ENCODE measurements around the gene APBB3.

DNA sequence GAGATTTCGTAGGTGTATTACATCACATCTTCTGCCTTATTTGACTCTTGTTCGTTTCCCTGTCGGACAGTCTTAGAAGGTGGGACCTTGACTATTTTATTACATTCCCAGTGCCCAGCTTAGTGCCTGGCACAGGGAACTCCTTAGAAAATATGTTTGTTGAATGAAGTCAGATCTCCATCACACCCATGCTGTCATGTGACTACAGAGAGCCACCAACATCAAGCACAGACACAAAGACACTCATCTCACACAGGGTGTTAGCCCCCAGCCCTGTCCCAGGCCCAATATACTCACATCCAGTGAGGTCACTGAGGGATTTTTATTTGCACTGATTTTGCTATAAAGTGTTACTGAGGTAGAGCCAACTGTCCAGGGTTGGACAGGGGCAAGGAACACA is 6.4 kb downstream of the APBB3 start:
- TF ChIP-seq, protein P1, sequence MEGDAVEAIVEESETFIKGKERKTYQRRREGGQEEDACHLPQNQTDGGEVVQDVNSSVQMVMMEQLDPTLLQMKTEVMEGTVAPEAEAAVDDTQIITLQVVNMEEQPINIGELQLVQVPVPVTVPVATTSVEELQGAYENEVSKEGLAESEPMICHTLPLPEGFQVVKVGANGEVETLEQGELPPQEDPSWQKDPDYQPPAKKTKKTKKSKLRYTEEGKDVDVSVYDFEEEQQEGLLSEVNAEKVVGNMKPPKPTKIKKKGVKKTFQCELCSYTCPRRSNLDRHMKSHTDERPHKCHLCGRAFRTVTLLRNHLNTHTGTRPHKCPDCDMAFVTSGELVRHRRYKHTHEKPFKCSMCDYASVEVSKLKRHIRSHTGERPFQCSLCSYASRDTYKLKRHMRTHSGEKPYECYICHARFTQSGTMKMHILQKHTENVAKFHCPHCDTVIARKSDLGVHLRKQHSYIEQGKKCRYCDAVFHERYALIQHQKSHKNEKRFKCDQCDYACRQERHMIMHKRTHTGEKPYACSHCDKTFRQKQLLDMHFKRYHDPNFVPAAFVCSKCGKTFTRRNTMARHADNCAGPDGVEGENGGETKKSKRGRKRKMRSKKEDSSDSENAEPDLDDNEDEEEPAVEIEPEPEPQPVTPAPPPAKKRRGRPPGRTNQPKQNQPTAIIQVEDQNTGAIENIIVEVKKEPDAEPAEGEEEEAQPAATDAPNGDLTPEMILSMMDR (IDR thresholded peaks at IDR 0.05) = no peak
- TF ChIP-seq POLR2A (IDR thresholded peaks at IDR 0.05) = no peak

Measured in thyroid gland (tissue), 4 donors.